GM19468 (cell line): ENCODE results near the gene GTF2A2.
"Not testable (repeated sequence)": the region's sequence is repeated elsewhere in the genome, so short reads cannot be mapped to it uniquely, and the experiment has no call there.

ENCODE experiments used
- ATAC-seq: cut with Tn5 transposase; IDR thresholded peaks from one replicate; pipeline ENCODE4 v1.9.1; 2021; ENCODE audit warnings: mild to moderate bottlenecking, moderate library complexity, moderate number of reproducible peaks; ENCODE audit not compliant: unreplicated experiment; ENCODE audit errors: extremely low read depth

GTF2A2 gene

GRCh38 chr15:59656897-59657634 is at the start of gene GTF2A2:
Gene GTF2A2, minus strand, starts transcription at chr15:59657515. Its CDS starts 5,238 bp downstream, at chr15:59652277.
- ATAC-seq, result peak; percentile 89

DNA sequence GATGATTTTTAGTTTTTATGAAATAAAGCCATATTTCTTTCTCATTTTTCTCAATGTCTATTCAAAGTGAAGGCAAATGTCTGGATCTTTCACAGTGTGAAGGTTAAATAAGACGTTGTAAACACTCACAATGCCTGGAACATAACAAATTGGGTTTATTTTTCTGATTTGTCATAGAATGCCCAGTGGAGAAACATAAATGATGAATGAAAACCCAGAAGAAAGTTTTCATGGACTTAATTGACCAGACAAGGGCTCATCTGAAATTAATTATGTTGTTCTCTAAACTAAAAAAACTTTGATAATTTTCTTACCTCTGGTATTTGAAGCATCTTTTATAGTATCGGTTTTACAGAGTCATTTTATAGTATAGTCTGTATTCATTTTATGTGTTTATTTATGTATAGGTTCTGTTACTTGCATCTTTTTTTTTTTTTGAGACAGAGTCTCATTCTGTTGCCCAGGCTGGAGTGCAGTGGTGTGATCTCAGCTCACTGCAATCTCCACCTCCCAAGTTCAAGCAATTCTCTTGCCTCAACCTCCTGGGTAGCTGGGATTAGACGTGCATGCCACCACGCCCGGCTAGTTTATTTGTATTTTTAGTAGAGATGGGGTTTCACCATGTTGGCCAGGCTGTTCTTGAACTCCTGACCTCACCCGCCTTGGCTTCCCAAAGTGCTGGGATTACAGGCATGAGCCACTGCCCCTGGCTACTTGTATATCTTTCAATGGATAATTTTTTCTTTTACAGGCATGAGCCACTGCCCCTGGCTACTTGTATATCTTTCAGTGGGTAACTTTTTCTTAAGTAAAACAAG is 46.9 kb upstream of the GTF2A2 start:
- no peak for ATAC-seq

DNA sequence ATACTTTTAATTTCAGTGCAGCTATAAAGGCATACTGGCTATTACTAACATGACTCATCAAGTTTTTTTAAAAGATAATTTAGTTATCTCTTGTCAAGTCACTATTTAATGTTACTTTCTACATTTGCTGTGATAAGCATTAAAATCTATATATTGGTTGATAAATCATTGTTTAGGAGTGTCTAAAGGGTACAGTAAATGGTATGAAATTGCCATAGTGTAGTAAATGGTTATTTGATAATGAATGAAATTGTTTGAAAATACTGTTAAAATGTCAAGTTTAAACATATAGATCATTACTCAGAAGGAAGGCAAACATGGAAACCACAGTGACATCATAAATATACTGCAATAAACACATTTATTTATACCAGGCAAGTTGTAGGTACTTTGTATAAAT is 45.0 kb upstream of the GTF2A2 start:
- ATAC-seq, result no peak

DNA sequence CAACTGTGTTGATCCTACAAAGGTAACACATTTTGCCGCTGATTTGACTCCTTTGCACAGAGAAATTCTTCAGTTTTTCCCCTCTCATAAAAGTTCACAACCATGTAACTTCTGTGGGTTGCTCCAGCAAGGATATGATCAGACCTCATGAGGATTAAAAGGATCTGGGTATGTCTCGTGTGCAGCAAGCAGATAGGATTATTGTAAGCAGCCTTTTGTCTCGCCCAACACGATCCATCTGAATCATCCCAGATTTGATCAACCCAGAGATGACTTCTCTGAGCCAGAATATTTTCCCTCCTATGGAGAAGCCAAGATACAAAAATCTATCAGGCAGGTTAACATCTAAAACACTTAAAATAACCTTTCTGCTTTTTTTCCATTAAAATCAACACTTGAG is 44.6 kb upstream of the GTF2A2 start:
- ATAC-seq, result no peak

GRCh38 chr15:59699810-59700431 is 42.6 kb upstream of the GTF2A2 start:
- no peak for ATAC-seq

DNA sequence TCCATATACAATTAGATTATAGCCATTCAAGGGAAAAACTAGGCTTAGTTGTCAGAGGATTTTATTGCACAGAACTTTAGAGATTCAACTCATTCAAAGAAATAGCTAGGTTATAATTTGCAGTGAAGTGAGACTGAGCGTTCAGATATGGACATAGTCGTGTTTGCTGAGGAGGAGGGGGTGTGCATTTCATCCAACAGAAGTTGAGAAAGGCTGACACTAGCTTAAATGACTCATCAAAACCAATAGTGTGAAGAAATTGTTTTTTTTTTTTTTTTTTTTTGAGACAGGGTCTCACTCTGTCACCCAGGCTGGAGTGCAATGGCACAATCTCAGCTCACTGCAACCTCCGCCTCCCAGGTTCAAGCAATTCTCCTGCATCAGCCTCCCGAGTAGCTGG is 40.8 kb upstream of the GTF2A2 start:
- not testable (repeated sequence) for ATAC-seq

DNA sequence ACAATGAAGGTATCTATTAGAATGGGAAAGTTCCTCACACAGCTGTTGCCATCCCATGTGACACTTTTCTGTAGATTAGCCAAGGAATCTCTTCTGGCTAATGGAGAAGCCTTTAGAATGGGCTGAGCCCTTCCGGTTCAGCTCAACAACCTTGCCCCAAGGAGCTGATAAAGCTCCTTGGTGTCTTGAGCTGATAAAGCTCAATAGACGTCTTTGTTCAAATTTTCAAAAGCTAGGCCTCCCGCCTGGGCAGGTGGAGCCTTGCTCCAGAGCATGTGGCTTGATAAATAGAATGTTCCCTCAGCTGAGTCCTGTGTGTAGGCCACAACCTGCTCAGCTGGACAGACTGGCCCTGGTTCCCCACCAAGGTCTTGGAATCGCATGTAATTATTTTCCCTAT is 39.0 kb upstream of the GTF2A2 start:
- no peak for ATAC-seq

DNA sequence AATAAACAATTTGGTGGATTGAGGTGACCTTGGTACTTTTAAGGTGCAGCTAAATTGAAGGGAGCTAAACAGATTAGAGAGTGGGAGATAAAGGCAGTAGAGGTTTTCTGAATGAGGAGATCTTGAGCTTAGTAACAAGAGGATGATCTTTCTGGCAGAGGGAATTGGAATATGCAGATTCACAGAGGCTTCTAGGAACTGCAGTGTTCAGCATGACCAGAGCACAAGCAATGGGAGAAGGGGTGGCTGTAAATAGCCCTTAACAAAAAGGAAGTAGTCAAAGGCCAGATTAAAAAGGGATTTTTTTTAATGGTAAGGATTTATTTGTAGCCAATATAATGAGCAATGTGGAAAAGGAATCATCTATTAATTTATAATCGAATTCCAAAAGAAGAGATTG is 37.5 kb upstream of the GTF2A2 start:
- ATAC-seq, result no peak

- ATAC-seq, result no peak
These were observed 34.0 kb upstream of the GTF2A2 start for GRCh38 chr15:59691194-59691805.

GRCh38 chr15:59689626-59690236 is 32.4 kb upstream of the GTF2A2 start:
- no peak for ATAC-seq

DNA sequence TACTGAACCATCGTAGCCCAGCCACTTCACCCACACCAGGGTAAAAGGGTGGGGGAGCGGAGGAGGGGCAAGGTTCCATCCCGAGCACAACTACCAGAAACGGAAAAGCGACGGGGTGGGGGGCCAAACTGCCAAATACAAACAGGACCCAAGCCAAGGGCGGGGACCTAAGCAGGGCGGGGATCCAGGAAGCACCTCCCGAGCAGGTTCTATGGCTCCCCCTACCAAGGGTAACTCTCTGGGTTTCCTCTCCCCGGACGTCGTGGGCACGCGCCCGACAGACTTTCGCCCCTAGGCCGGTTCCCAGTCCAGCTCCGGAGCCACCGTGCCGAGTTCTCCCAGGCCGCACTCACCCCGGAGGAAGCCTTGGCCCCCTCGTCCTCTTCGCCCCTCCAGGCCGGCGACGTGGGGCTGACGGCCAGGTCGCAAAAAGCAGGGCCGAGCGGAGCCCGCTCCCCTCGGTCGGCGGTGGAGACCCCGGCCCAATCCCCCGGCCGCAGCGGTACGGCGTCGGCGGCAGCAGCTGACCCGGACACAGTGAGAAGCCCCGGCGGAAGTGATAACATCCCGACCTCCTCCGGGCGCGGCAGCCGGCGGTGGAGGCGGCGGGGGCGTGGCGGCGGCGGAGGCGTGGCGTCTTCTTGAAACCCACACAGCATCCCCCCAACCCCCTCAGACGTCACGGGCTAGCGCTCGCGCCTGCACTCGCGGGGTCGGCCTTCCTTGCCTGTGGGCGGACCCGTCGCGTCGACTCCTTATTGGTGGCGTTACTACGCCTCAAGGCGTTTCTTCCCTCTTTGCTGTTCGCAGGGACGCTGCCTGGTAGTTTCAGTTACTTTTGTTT is 31.7 kb upstream of the GTF2A2 start, which contains the start of gene BNIP2:
Gene BNIP2, minus strand, starts transcription at position 539 of the 844 bp plus-strand sequence. CDS start 6,863 bp downstream, outside the sequence.
- ATAC-seq, result peak; percentile 65

GRCh38 chr15:59688423-59688781 is 31.1 kb upstream of the GTF2A2 start:
- ATAC-seq, result no peak

- no peak for ATAC-seq
These were observed 30.5 kb upstream of the GTF2A2 start for GRCh38 chr15:59687836-59688235.

GRCh38 chr15:59686389-59686788 is 29.1 kb upstream of the GTF2A2 start:
- ATAC-seq, result no peak

- no peak for ATAC-seq
These were observed 28.5 kb upstream of the GTF2A2 start for GRCh38 chr15:59685737-59686297.

DNA sequence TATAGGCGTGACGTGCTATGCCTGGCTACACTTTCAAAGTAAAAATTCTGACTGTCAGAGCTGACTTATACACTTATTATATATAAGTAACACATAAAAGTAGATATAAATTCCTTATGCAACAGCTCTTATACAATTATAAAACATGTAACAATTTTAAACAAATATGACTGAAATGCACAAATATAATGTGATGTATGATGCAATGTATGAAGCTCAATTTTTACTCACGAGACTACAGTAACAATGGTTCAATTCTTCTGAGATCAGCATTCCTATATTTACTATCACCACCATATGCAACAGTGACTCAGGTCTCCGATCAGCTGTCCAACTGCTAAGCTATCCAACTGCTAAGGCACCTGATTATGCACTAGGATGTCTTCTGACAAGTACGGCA is 23.6 kb upstream of the GTF2A2 start:
- ATAC-seq, result no peak

GRCh38 chr15:59680346-59680745 is 23.0 kb upstream of the GTF2A2 start:
- ATAC-seq, result no peak

- ATAC-seq, result no peak
These were observed 21.3 kb upstream of the GTF2A2 start for GRCh38 chr15:59678620-59679019.

DNA sequence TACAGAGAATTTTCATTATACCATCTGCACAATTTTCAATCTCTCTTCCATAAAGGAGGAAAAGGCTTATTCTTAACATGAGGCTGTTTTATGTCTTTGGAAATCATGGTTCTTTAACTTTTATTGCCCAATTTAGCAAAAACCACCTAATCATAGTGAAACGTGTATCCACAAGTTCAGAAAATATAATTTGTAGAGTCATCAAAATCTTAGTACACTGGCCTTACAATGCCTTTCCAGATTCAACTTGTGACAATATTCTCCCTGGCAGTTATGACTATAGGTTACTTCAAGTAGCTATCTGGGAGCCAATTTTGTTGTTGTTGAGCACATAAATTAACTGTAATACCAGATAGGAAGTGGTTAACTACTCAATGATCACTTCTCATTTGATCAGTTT is 20.9 kb upstream of the GTF2A2 start:
- ATAC-seq, result no peak
